Spinal cord (tissue), 10 donors: ENCODE results near the gene KLF6. TPM values are rescaled to one million over a fixed set of nuclear protein-coding genes. Genes with fewer than 3 reads are reported as not detected.

Experiments used
- DNase-seq, 6 donors: peaks; one replicate each; pipeline versions ENCODE4 v3.0.0 to v3.0.0-alpha.2; 2013 to 2015; ENCODE audit warnings: low spot score in 6 of 6, low read depth in 4 of 6
- H3K27ac ChIP-seq: one replicate; pipeline ENCODE4 v1.5.1; 2013; ENCODE audit warnings: low read depth, low read length, control low read depth
- H3K27me3 ChIP-seq: one replicate; pipeline ENCODE4 v1.6.1; 2013; ENCODE audit warnings: low read length; ENCODE audit not compliant: control insufficient read depth, insufficient read depth
- H3K36me3 ChIP-seq: one replicate; pipeline ENCODE4 v1.6.1; 2013; ENCODE audit warnings: low read length; ENCODE audit not compliant: control insufficient read depth, insufficient read depth
- H3K4me1 ChIP-seq: one replicate; pipeline ENCODE4 v1.6.1; 2013; ENCODE audit warnings: low read length; ENCODE audit not compliant: control insufficient read depth, insufficient read depth
- H3K4me3 ChIP-seq: one replicate; pipeline ENCODE4 v1.5.1; 2013; ENCODE audit warnings: low read depth, low read length, control low read depth
- H3K9me3 ChIP-seq: one replicate; pipeline ENCODE4 v1.6.1; 2013; ENCODE audit warnings: low read length; ENCODE audit not compliant: control insufficient read depth, insufficient read depth
- WGBS: methylation state at CpG from one replicate; pipeline ENCODE4 v1.1.5; 2013; ENCODE audit warnings: missing lambda C conversion rate; ENCODE audit not compliant: insufficient coverage; 5-methylcytosine and 5-hydroxymethylcytosine counted together
- long read RNA-seq, 4 donors: transcript quantifications; one replicate each; lab custom pipeline, GENCODE V29; 2026
- polyA plus RNA-seq, 2 donors: library from polyadenylated mRNA; unstranded; fragments of 120-200 nt; gene quantifications; one replicate each; pipeline ENCODE4 v1.2.1, GENCODE V29; 2013; ENCODE audit not compliant: insufficient read length in 2 of 2
- total RNA-seq, 2 donors: library from RNA; depleted of rRNA in 1 of 2; stranded (reverse); fragments of 120-200 nt in 1 of 2; fragments of >200 nt in 1 of 2; gene quantifications; one replicate each; pipeline versions ENCODE4 v1.2.3 to v1.2.4, GENCODE V29; 2013 to 2014
- donor health status: healthy.

The KLF6 gene
- total RNA-seq: 10 to 100 TPM; 46.2 to 70.3 TPM
- polyA plus RNA-seq: 10 to 100 TPM; 38.4 to 47.9 TPM
- long read RNA-seq, donor 1, full-length matches to known transcripts: 23 of 34 reads
- long read RNA-seq, donor 1, partial matches to known transcripts: 11 of 34 reads
- long read RNA-seq, donor 1, other reads (novel, unspliced or antisense): 0 of 34 reads
- long read RNA-seq, donor 2, full-length matches to known transcripts: 16 of 16 reads
- long read RNA-seq, donor 2, partial matches to known transcripts: 0 of 16 reads
- long read RNA-seq, donor 2, other reads (novel, unspliced or antisense): 0 of 16 reads
- long read RNA-seq, donor 3, full-length matches to known transcripts: 18 of 18 reads
- long read RNA-seq, donor 3, partial matches to known transcripts: 0 of 18 reads
- long read RNA-seq, donor 3, other reads (novel, unspliced or antisense): 0 of 18 reads
- long read RNA-seq, donor 4, full-length matches to known transcripts: 34 of 300 reads
- long read RNA-seq, donor 4, partial matches to known transcripts: 266 of 300 reads
- long read RNA-seq, donor 4, other reads (novel, unspliced or antisense): 0 of 300 reads

DNA sequence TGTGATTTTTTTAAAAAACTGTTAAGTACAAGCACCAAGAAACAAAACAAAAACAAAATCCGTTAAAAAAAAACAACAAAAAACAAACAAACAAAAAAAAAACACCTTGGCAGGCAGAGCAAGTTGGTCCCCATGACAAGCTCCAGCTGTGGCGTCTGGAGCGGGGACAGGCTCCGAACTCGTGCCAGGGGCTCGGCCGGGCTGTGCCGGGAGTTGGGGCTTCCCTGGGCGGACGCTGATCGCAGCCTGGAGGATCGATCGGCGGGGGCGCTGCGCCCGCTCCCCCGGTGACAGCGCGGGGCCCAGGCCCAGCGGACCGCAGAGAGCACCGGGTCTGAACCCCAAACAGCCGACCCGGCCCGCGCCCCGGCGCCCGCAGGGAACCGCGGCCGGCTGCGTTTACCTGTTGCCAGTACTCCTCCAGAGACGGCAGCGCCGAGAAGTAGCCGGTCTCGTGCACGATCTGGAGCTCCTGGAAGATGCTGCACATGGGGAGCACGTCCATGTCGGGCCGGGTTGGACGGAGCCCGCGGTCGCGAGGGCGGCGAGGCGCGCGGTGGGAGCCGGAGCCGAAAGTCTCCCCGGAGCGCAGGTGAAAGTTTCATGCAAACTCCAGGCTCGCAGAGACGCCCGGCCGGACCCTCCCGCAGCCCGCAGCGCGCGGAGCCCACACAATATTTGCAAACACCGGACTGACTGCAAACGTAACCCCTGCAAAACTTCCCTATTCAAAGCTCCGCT lies at the start of gene KLF6:
Gene KLF6, minus strand, starts transcription at position 700 of the 741 bp plus-strand sequence. Its CDS starts 195 bp downstream, at position 505.
- H3K9me3 ChIP-seq: no peaks in the 10 kb centered on the region
- 0% methylated on average over 66 of the region's 69 CpGs for WGBS
- H3K36me3 ChIP-seq: peaks cover 19% of the 10 kb centered on the region
- peaks cover 38% of the 10 kb centered on the region for H3K4me1 ChIP-seq
- H3K4me3 ChIP-seq: peak within 1 kb of the TSS; percentile 87
- H3K27ac ChIP-seq: peak within 1 kb of the TSS; percentile 98
- DNase-seq: peak in 1 of 6 donors; percentile 67
- no peaks in the 10 kb centered on the region for H3K27me3 ChIP-seq

- no peak overlapping the region for H3K4me3 ChIP-seq
- WGBS: no CpG with 5 or more reads among the region's 6 CpGs
Observed at GRCh38 chr10:3834404-3834803, 49.4 kb upstream of the KLF6 start.

GRCh38 chr10:3833046-3833445 lies 48.0 kb upstream of the KLF6 start:
- Histone ChIP-seq H3K27ac (no peak overlapping the region), H3K4me1 (peaks cover 11% of the 10 kb centered on the region), H3K27me3 (no peaks in the 10 kb centered on the region), H3K4me3 (no peak overlapping the region), H3K9me3 (no peaks in the 10 kb centered on the region), H3K36me3 (no peaks in the 10 kb centered on the region)
- DNase-seq: no peak
- 59% methylated on average over 3 of the region's 6 CpGs for WGBS

More at GRCh38 chr10:3834404-3834803, 49.4 kb upstream of the KLF6 start:
- no peaks in the 10 kb centered on the region for H3K27me3 ChIP-seq
- no peak overlapping the region for H3K27ac ChIP-seq
- no peaks in the 10 kb centered on the region for H3K9me3 ChIP-seq
- peaks cover 10% of the 10 kb centered on the region for H3K4me1 ChIP-seq
- no peaks in the 10 kb centered on the region for H3K36me3 ChIP-seq
- no peak for DNase-seq

DNA sequence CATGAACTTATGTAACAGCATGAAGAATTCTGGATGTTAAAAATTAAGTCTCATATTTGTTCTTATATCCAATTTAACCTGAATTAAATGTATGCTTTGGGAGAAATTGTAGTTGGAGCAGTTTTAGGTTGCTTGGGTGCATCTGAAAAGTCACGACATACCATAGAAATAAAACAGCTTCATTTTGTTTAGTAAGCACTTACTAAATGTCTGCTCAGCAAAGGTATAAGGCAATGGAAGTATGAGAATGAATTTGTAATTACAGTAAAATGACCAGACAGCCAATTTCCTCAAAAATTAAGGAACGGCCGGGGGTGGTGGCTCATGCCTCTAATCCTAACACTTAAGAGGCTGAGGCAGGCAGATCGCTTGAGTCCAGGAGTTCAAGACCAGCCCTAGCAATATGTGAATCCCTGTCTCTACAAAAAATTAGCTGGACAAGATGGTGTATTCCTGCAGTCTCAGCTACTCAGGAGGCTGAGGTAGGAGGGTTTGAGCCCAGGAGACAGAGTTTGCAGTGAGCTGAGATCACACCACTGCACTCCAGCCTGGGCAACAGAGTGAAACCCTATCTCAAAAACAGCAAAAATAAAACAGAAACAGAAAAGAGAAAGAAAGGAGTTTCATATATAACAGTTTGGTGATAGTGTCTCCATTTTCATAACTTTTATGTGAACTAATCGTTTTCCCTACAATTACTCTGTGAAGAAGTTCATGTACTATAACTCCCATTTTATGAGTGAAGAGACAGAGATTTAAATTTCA lies 47.2 kb upstream of the KLF6 start:
- H3K4me1 ChIP-seq: peaks cover 11% of the 10 kb centered on the region
- no peak overlapping the region for H3K27ac ChIP-seq
- no peak overlapping the region for H3K4me3 ChIP-seq
- H3K9me3 ChIP-seq: no peaks in the 10 kb centered on the region
- 100% methylated on average over 2 of the region's 5 CpGs for WGBS
- no peak for DNase-seq
- H3K27me3 ChIP-seq: no peaks in the 10 kb centered on the region
- no peaks in the 10 kb centered on the region for H3K36me3 ChIP-seq

GRCh38 chr10:3831608-3832007 lies 46.6 kb upstream of the KLF6 start:
- Histone ChIP-seq H3K27me3 (no peaks in the 10 kb centered on the region), H3K9me3 (no peaks in the 10 kb centered on the region), H3K4me3 (no peak overlapping the region), H3K27ac (no peak overlapping the region), H3K36me3 (no peaks in the 10 kb centered on the region), H3K4me1 (peaks cover 11% of the 10 kb centered on the region)
- peak in 1 of 6 donors; percentile 29 for DNase-seq
- WGBS: 100% methylated on average over 1 of the region's 4 CpGs

GRCh38 chr10:3830946-3831345 lies 45.9 kb upstream of the KLF6 start:
- H3K27me3 ChIP-seq: no peaks in the 10 kb centered on the region
- DNase-seq: peak in 1 of 6 donors; percentile 20
- H3K9me3 ChIP-seq: no peaks in the 10 kb centered on the region
- H3K4me1 ChIP-seq: peaks cover 11% of the 10 kb centered on the region
- WGBS: no CpG with 5 or more reads among the region's 1 CpG
- H3K4me3 ChIP-seq: no peak overlapping the region
- no peaks in the 10 kb centered on the region for H3K36me3 ChIP-seq
- H3K27ac ChIP-seq: no peak overlapping the region

DNA sequence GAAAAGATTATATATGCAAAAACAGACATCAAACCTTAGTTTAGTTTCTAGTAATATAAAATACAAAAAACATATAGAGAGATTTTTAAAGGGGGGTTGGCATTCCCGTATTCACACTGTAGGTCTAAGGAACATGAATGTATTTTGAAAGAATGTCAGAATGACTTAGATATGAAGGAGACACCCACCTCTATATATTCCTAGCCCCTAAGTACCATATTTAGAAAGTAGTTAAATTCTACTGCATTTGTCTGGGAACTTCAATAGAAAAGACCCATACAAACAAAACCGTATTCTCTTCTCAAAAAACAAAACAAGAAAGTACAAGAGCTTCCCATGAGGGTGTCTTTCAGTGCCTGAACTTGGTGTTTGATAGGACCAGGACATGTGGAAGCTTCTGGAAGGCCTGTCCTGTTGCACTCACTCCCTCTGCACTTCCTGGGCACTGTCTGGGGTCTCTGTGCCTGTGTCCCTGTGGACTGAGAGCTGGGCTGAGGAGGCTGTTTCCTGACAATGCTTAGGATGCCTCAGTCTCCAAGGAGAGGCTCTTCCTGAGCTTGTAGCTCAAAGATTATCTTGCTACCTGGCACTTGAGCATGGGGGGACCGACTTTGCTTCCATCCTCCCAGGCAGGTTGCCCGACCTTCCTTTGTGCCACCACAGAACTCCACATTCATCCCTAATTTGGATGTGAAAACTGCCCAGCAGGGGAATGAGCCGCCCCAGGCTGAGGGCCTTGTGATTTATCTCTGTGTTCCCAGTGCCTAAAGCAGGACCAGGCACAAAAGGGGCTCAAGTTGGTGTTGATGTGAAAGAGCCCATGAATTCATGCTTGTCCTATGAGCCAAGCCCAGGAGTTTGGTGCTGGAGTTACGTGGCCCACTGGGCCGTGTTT lies 44.4 kb upstream of the KLF6 start:
- peaks cover 11% of the 10 kb centered on the region for H3K4me1 ChIP-seq
- H3K9me3 ChIP-seq: no peaks in the 10 kb centered on the region
- H3K4me3 ChIP-seq: peak overlapping the region; percentile 20
- WGBS: 69% methylated on average over 2 of the region's 7 CpGs
- DNase-seq: peak in 1 of 6 donors; percentile 23
- H3K36me3 ChIP-seq: no peaks in the 10 kb centered on the region
- peak overlapping the region; percentile 41 for H3K27ac ChIP-seq
- H3K27me3 ChIP-seq: no peaks in the 10 kb centered on the region

GRCh38 chr10:3828404-3829155 lies 43.6 kb upstream of the KLF6 start:
- H3K27ac ChIP-seq: peak overlapping the region; percentile 41
- no peaks in the 10 kb centered on the region for H3K27me3 ChIP-seq
- no peaks in the 10 kb centered on the region for H3K36me3 ChIP-seq
- no peaks in the 10 kb centered on the region for H3K9me3 ChIP-seq
- peaks cover 11% of the 10 kb centered on the region for H3K4me1 ChIP-seq
- peak in 1 of 6 donors; percentile 47 for DNase-seq
- peak overlapping the region; percentile 20 for H3K4me3 ChIP-seq
- 75% methylated on average over 6 of the region's 14 CpGs for WGBS
